ENCODE measurements around the gene MAML3.

Gene MAML3

DNA sequence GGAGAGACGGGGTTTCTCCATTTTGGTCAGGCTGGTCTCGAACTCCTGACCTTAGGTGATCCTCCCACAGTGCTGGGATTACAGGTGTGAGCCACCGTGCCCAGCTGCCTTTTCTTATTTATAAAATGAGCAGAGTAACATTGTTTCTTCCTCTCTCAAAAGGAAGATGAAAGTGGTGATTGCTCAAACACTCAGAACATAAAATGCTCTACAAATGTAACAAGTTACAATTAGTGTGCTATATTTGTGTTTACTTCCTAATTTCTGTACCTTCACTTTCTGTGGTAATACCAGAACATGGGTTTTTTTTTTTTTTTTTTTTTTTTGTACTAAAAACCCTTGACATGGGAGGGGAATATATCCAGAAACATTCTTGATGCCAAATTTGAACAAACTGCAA is 290.5 kb downstream of the MAML3 start:
- H3K4me3 ChIP-seq (ENCODE audit: low read depth, low read length), result no peak overlapping the region
- TF ChIP-seq, protein P1, sequence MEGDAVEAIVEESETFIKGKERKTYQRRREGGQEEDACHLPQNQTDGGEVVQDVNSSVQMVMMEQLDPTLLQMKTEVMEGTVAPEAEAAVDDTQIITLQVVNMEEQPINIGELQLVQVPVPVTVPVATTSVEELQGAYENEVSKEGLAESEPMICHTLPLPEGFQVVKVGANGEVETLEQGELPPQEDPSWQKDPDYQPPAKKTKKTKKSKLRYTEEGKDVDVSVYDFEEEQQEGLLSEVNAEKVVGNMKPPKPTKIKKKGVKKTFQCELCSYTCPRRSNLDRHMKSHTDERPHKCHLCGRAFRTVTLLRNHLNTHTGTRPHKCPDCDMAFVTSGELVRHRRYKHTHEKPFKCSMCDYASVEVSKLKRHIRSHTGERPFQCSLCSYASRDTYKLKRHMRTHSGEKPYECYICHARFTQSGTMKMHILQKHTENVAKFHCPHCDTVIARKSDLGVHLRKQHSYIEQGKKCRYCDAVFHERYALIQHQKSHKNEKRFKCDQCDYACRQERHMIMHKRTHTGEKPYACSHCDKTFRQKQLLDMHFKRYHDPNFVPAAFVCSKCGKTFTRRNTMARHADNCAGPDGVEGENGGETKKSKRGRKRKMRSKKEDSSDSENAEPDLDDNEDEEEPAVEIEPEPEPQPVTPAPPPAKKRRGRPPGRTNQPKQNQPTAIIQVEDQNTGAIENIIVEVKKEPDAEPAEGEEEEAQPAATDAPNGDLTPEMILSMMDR (IDR thresholded peaks at IDR 0.05; ENCODE audit: low read depth, low read length), result no peak
- TF ChIP-seq POLR2A (IDR thresholded peaks at IDR 0.05; ENCODE audit: extremely low read depth, insufficient read length), result no peak
- TF ChIP-seq MYC (IDR thresholded peaks at IDR 0.05; ENCODE audit: low read depth, low read length), result no peak
- TF ChIP-seq, protein P2, sequence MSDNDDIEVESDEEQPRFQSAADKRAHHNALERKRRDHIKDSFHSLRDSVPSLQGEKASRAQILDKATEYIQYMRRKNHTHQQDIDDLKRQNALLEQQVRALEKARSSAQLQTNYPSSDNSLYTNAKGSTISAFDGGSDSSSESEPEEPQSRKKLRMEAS (IDR thresholded peaks at IDR 0.05; ENCODE audit: low read depth, low read length), result no peak
- DNase-seq (ENCODE audit: low read depth), result no peak

DNA sequence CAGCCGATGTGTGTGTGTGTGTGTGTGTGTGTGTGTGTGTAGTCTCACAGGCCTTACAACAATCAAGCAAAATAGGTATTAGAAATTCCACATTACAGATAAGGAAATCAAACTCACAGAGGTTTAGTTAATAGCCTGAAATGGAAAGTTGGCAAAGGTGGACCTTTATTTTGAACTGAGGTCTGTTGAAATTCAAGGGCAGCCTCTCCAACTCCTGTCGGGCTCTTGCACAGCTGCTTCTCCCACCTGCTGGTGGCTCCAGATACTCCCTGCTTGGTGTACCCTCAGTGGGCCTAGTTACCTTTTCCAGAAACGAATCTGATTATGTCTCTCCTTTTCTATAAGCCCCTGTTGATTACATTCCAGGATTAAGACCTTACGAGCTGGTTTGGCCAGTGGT is 292.5 kb downstream of the MAML3 start:
- no peak overlapping the region for H3K4me3 ChIP-seq (ENCODE audit: low read depth, low read length)
- TF ChIP-seq, protein P1 (IDR thresholded peaks at IDR 0.05; ENCODE audit: low read depth, low read length), result no peak
- TF ChIP-seq POLR2A (IDR thresholded peaks at IDR 0.05; ENCODE audit: extremely low read depth, insufficient read length) (no peak), MYC (IDR thresholded peaks at IDR 0.05; ENCODE audit: low read depth, low read length) (no peak)
- TF ChIP-seq, protein P2 (IDR thresholded peaks at IDR 0.05; ENCODE audit: low read depth, low read length), result no peak
- no peak for DNase-seq (ENCODE audit: low read depth)

DNA sequence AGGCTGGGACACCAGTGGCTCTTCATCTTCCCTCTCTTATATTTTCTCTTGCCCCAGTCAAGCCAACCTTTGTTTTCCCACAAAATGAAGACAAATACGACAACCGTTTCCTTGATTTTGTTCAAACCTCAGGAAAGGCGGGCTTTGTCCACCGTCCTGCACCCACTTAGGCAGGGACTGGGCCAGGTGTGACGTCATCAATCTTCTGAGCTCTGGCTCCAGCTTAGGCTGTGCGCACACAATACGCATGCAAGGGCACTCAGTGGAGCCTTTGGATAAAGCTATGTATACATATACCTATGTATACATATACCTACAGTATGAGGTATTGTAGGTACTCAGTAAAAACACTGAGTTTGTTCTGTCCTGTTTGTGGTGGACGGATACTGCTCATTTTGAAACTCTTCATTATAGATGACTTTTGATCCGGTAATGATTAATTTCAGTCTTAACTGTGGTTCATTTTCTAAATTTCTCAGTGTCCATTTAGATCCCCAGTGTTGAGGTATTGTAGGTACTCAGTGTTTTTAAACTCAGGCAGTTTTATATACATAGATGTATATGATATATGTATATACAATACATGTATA is 293.5 kb downstream of the MAML3 start:
- H3K4me3 ChIP-seq (ENCODE audit: low read depth, low read length), result no peak overlapping the region
- TF ChIP-seq POLR2A (IDR thresholded peaks at IDR 0.05; ENCODE audit: extremely low read depth, insufficient read length) (no peak), MYC (IDR thresholded peaks at IDR 0.05; ENCODE audit: low read depth, low read length) (no peak)
- TF ChIP-seq, protein P1 (IDR thresholded peaks at IDR 0.05; ENCODE audit: low read depth, low read length), result no peak
- TF ChIP-seq, protein P2 (IDR thresholded peaks at IDR 0.05; ENCODE audit: low read depth, low read length), result no peak
- no peak for DNase-seq (ENCODE audit: low read depth)

DNA sequence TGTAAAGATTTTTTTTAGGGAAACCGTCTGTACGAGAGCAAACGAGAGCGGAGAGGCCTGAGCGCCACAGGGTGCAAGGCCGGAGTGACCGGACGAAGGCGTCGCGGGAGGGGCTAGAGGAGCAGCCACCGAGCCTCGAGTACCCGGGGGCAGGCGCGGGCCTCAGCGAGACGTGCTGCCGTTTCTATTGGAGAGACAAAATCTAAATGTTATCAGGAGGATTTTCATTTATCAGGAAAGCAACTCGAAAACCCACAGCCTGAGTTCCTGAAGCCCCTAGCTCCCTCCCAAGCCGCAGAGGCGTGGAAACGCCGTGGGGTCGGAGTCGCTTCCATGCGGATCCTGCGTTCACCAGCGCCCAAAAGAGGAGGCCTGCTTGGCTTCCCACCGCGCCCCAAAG is 294.1 kb downstream of the MAML3 start:
- TF ChIP-seq, protein P2 (IDR thresholded peaks at IDR 0.05; ENCODE audit: low read depth, low read length), result no peak
- TF ChIP-seq MYC (IDR thresholded peaks at IDR 0.05; ENCODE audit: low read depth, low read length) (no peak), POLR2A (IDR thresholded peaks at IDR 0.05; ENCODE audit: extremely low read depth, insufficient read length) (no peak)
- TF ChIP-seq, protein P1 (IDR thresholded peaks at IDR 0.05; ENCODE audit: low read depth, low read length), result no peak
- H3K4me3 ChIP-seq (ENCODE audit: low read depth, low read length), result no peak overlapping the region
- DNase-seq (ENCODE audit: low read depth), result no peak

DNA sequence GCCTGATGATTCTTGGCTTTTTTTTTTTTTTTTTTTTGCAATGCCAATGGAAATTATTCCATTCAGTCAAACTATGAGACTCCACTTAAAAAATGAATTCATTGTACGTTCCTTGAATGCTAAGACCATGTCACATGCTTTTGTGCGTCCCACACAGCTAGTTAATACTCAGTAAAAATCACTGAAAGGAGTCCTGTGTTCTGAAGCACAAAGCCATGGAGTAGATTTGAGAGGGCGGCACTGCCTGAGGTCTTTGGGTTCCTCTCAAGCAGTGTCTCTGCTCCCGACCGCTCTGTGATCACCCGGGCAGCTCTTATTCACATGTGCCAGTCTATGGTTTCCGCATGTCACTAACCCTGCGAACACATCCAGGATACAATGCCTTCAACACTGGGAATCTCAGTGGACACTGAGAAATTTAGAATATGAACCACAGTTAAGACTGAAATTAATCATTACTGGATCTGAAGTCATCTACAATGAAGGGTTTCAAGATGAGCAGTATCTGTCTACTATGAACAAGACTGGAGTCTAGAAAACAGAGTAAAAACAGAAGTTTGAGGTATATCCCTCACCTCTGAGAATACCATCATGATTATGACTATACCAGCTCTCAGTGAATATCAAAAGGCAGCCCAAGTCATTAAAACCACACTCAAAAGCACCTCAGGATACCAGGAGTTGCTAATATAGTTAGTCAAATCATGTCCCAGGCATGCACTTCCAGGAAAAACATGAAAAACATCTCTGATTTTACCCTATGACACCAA is 295.4 kb downstream of the MAML3 start:
- DNase-seq (ENCODE audit: low read depth), result no peak
- H3K4me3 ChIP-seq (ENCODE audit: low read depth, low read length), result no peak overlapping the region
- TF ChIP-seq, protein P1 (IDR thresholded peaks at IDR 0.05; ENCODE audit: low read depth, low read length), result no peak
- TF ChIP-seq POLR2A (IDR thresholded peaks at IDR 0.05; ENCODE audit: extremely low read depth, insufficient read length) (no peak), MYC (IDR thresholded peaks at IDR 0.05; ENCODE audit: low read depth, low read length) (no peak)
- TF ChIP-seq, protein P2 (IDR thresholded peaks at IDR 0.05; ENCODE audit: low read depth, low read length), result no peak

Data from NB4 (cell line).